Gastrocnemius medialis (tissue), 4 donors: Measurements from ENCODE around the gene DPH5.

Experiments used
- CTCF ChIP-seq, 5 experiments: fragments of 450-650 bp in 3 of 5; fragments of 200-600 bp in 2 of 5; sonication (generic) in 2 of 5; IDR thresholded peaks in 4 of 5; conservative IDR thresholded peaks in 1 of 5; 1 replicate in 4 of 5; 2 replicates in 1 of 5; pipeline ENCODE4 v1.5.1; 2016 to 2019; ENCODE audit warnings: antibody characterized with exemption in 5 of 5, mild to moderate bottlenecking in 3 of 5, moderate library complexity in 3 of 5
- POLR2A ChIP-seq, 2 donors: fragments of 450-650 bp; IDR thresholded peaks; one replicate each; pipeline ENCODE4 v1.6.1; 2017; ENCODE audit warnings: antibody characterized with exemption in 2 of 2, mild to moderate bottlenecking in 2 of 2, moderate library complexity in 2 of 2

- TF ChIP-seq POLR2A (IDR thresholded peaks at IDR 0.05), result no peak
- TF ChIP-seq CTCF (IDR thresholded peaks at IDR 0.05 in 4 of 5, conservative IDR thresholded peaks at IDR 0.05 in 1 of 5), result no peak
Observed at GRCh38 chr1:101066260-101066936, 40.8 kb upstream of the DPH5 start.
